CD14-positive monocyte (primary cell): ENCODE measurements around the gene MYH7. TPM values are rescaled to one million over a fixed set of nuclear protein-coding genes. Genes with fewer than 3 reads are reported as not detected.

ENCODE experiments used
- DNase-seq, 3 donors: peaks; one replicate each; pipeline ENCODE4 v3.0.0-alpha.2; 2011 to 2022
- H2AFZ ChIP-seq: 2 replicates; pipeline ENCODE4 v1.6.0; 2012; ENCODE audit warnings: mild to moderate bottlenecking, low read depth, low read length, inconsistent platforms; ENCODE audit not compliant: insufficient read depth, poor library complexity, severe bottlenecking
- H3K27ac ChIP-seq, 2 donors: 1 replicate in 1 of 2; 2 replicates in 1 of 2; pipeline ENCODE4 v1.5.1; 2012 to 2013; ENCODE audit warnings: low read length in 2 of 2, control low read depth in 1 of 2, inconsistent platforms in 1 of 2, low read depth in 1 of 2, mild to moderate bottlenecking in 1 of 2
- H3K27me3 ChIP-seq, 2 donors: one replicate each; pipeline versions ENCODE4 v1.6.0 to v1.6.1; 2011 to 2013; ENCODE audit warnings: low read length in 2 of 2; ENCODE audit not compliant: control insufficient read depth in 2 of 2, insufficient read depth in 2 of 2
- H3K36me3 ChIP-seq, 2 donors: replicated peaks in 1 of 2; 1 replicate in 1 of 2; 2 replicates in 1 of 2; pipeline versions ENCODE4 v1.5.1 to v1.6.1; 2012 to 2013; ENCODE audit warnings: low read length in 2 of 2, control low read depth in 1 of 2, inconsistent platforms in 1 of 2, mild to moderate bottlenecking in 1 of 2; ENCODE audit not compliant: insufficient read depth in 2 of 2, control insufficient read depth in 1 of 2
- H3K4me1 ChIP-seq, 2 donors: 1 replicate in 1 of 2; 2 replicates in 1 of 2; pipeline versions ENCODE4 v1.5.1 to v1.6.1; 2012 to 2013; ENCODE audit warnings: low read length in 2 of 2, control low read depth in 1 of 2, inconsistent platforms in 1 of 2, mild to moderate bottlenecking in 1 of 2, moderate library complexity in 1 of 2; ENCODE audit not compliant: insufficient read depth in 2 of 2, control insufficient read depth in 1 of 2
- H3K4me2 ChIP-seq: replicated peaks from 2 replicates; pipeline ENCODE3; 2012; ENCODE audit warnings: low read length, moderate library complexity, mild to moderate bottlenecking; ENCODE audit not compliant: poor library complexity, severe bottlenecking; ENCODE audit errors: extremely low read depth
- H3K4me3 ChIP-seq, 3 experiments: fragments of 200-600 bp in 1 of 3; sonication (generic) in 1 of 3; replicated peaks in 1 of 3; 1 replicate in 2 of 3; 2 replicates in 1 of 3; pipeline ENCODE4 v1.5.1; 2011 to 2013; ENCODE audit warnings: low read length in 3 of 3, mild to moderate bottlenecking in 3 of 3, control low read depth in 2 of 3, low read depth in 2 of 3, inconsistent platforms in 1 of 3, moderate library complexity in 1 of 3
- H3K79me2 ChIP-seq: 2 replicates; pipeline ENCODE4 v1.6.0; 2012; ENCODE audit warnings: mild to moderate bottlenecking, control low read depth, inconsistent platforms, low read length, moderate library complexity; ENCODE audit not compliant: insufficient read depth
- H3K9ac ChIP-seq: 2 replicates; pipeline ENCODE4 v1.6.0; 2017; ENCODE audit warnings: low read length, mild to moderate bottlenecking; ENCODE audit not compliant: insufficient read depth, poor library complexity, severe bottlenecking
- H3K9me3 ChIP-seq, 2 donors: replicated peaks in 1 of 2; 1 replicate in 1 of 2; 2 replicates in 1 of 2; pipeline versions ENCODE4 v1.5.1 to v1.6.1; 2012 to 2013; ENCODE audit warnings: low read length in 2 of 2, control low read depth in 1 of 2; ENCODE audit not compliant: control insufficient read depth in 1 of 2, insufficient read depth in 1 of 2
- H4K20me1 ChIP-seq: 2 replicates; pipeline ENCODE4 v1.6.0; 2012; ENCODE audit warnings: mild to moderate bottlenecking, low read length, control low read depth, moderate library complexity; ENCODE audit not compliant: insufficient read depth
- H3K27ac Mint-ChIP-seq, 7 donors: one replicate each; pipeline ENCODE4 v1.8.0; 2020; ENCODE audit warnings: mild to moderate bottlenecking in 7 of 7, mixed read lengths in 7 of 7, moderate library complexity in 6 of 7, inconsistent platforms in 2 of 7
- H3K27me3 Mint-ChIP-seq, 3 donors: one replicate each; pipeline ENCODE4 v1.8.0; 2021 to 2022; ENCODE audit warnings: low read depth in 3 of 3, mild to moderate bottlenecking in 3 of 3, mixed read lengths in 3 of 3, moderate library complexity in 3 of 3, inconsistent platforms in 1 of 3
- H3K36me3 Mint-ChIP-seq, 2 donors: one replicate each; pipeline ENCODE4 v1.8.0; 2020; ENCODE audit warnings: mixed read lengths in 2 of 2, inconsistent platforms in 1 of 2, mild to moderate bottlenecking in 1 of 2
- H3K4me1 Mint-ChIP-seq: one replicate; pipeline ENCODE4 v1.8.0; 2020; ENCODE audit warnings: mild to moderate bottlenecking, mixed read lengths
- H3K4me3 Mint-ChIP-seq, 2 donors: one replicate each; pipeline ENCODE4 v1.8.0; 2020; ENCODE audit warnings: mild to moderate bottlenecking in 2 of 2, mixed read lengths in 2 of 2, moderate library complexity in 1 of 2
- H3K9me3 Mint-ChIP-seq, 7 donors: one replicate each; pipeline ENCODE4 v1.8.0; 2020 to 2022; ENCODE audit warnings: mixed read lengths in 7 of 7, mild to moderate bottlenecking in 6 of 7, moderate library complexity in 6 of 7, inconsistent platforms in 2 of 7
- CTCF ChIP-seq: fragments of 200-600 bp; IDR thresholded peaks from one replicate; pipeline ENCODE4 v1.8.0; 2022; ENCODE audit warnings: antibody characterized with exemption, mild to moderate bottlenecking
- WGBS: methylation state at CpG from one replicate; pipeline ENCODE4 v1.1.5; 2013; ENCODE audit warnings: missing lambda C conversion rate; ENCODE audit not compliant: insufficient coverage; 5-methylcytosine and 5-hydroxymethylcytosine counted together
- intact Hi-C, 2 donors: fragments of 100-400 bp; cut with micrococcal nuclease; formaldehyde crosslinking; loops; one replicate each; pipeline versions ENCODE4 v1.15.0 to v1.15.1; 2023
- polyA plus RNA-seq, 3 donors: library from polyadenylated mRNA; depleted of rRNA in 1 of 3; unstranded in 2 of 3; stranded (reverse) in 1 of 3; fragments of 300-500 nt in 2 of 3; fragments of >200 nt in 1 of 3; fragmentation: Illumina TruSeq in 2 of 3; gene quantifications; 1 replicate in 2 of 3; 2 replicates in 1 of 3; pipeline ENCODE4 v1.2.3, GENCODE V29; 2012 to 2021

The MYH7 gene
- polyA plus RNA-seq, 3 donors: not detected

- H3K4me3 ChIP-seq: no peak overlapping the region
- H2AFZ ChIP-seq: no peak overlapping the region
- no peak overlapping the region for H3K27ac ChIP-seq
- Mint-ChIP-seq H3K4me3 (no peak overlapping the region), H3K9me3 (no peaks in the 10 kb centered on the region), H3K27ac (no peak overlapping the region), H3K27me3 (peaks cover 0 to 2% (median 0%) of the 10 kb centered on the region in 3 donors), H3K36me3 (peaks cover 33 to 45% of the 10 kb centered on the region in 2 donors), H3K4me1 (no peaks in the 10 kb centered on the region)
- no peak for TF ChIP-seq CTCF
- H3K4me1 ChIP-seq: no peaks in the 10 kb centered on the region
- intact Hi-C loops: no loop called here
- peaks cover 5% of the 10 kb centered on the region for H4K20me1 ChIP-seq
- H3K27me3 ChIP-seq: no peaks in the 10 kb centered on the region
- H3K36me3 ChIP-seq: peaks cover 20 to 60% of the 10 kb centered on the region in 2 donors
- H3K9me3 ChIP-seq: no peaks in the 10 kb centered on the region
- no peak overlapping the region for H3K4me2 ChIP-seq
- H3K79me2 ChIP-seq: no peaks in the 10 kb centered on the region
- DNase-seq: no peak
- no peak overlapping the region for H3K9ac ChIP-seq
Observed at GRCh38 chr14:23482823-23483148, 47.3 kb upstream of the MYH7 start.

GRCh38 chr14:23481979-23482822 is 46.7 kb upstream of the MYH7 start:
- intact Hi-C loops: no loop called here
- H3K27ac ChIP-seq: no peak overlapping the region
- no peaks in the 10 kb centered on the region for H3K27me3 ChIP-seq
- no peaks in the 10 kb centered on the region for H3K79me2 ChIP-seq
- no peaks in the 10 kb centered on the region for H3K4me1 ChIP-seq
- Mint-ChIP-seq H3K4me3 (no peak overlapping the region), H3K36me3 (peaks cover 39 to 49% of the 10 kb centered on the region in 2 donors), H3K27ac (no peak overlapping the region), H3K4me1 (no peaks in the 10 kb centered on the region), H3K27me3 (peaks cover 0 to 2% (median 0%) of the 10 kb centered on the region in 3 donors), H3K9me3 (no peaks in the 10 kb centered on the region)
- H3K9me3 ChIP-seq: no peaks in the 10 kb centered on the region
- no peak for DNase-seq
- no peak overlapping the region for H3K9ac ChIP-seq
- no peak overlapping the region for H3K4me2 ChIP-seq
- H4K20me1 ChIP-seq: peaks cover 5% of the 10 kb centered on the region
- no peak overlapping the region for H2AFZ ChIP-seq
- WGBS: 33% methylated on average over 1 of the region's 7 CpGs
- no peak for TF ChIP-seq CTCF
- peaks cover 26 to 66% of the 10 kb centered on the region in 2 donors for H3K36me3 ChIP-seq
- no peak overlapping the region for H3K4me3 ChIP-seq
